Chondrocyte (in vitro differentiated cells): ENCODE results near the gene PTPN4. TPM values are rescaled to one million over a fixed set of nuclear protein-coding genes. Genes with fewer than 3 reads are reported as not detected.

Source experiments
- DNase-seq: peaks from one replicate; pipeline ENCODE4 v3.0.0; 2021; ENCODE audit warnings: mixed read lengths, low spot score
- H3K27ac Mint-ChIP-seq: one replicate; pipeline ENCODE4 v1.8.0; 2021; ENCODE audit warnings: mild to moderate bottlenecking, moderate library complexity, mixed read lengths; ENCODE audit not compliant: unreplicated experiment
- H3K27me3 Mint-ChIP-seq: 2 replicates; pipeline ENCODE4 v1.8.0; 2021; ENCODE audit warnings: low read depth, mixed read lengths
- H3K36me3 Mint-ChIP-seq: 2 replicates; pipeline ENCODE4 v1.8.0; 2021; ENCODE audit warnings: low read depth, mixed read lengths
- H3K4me1 Mint-ChIP-seq: 2 replicates; pipeline ENCODE4 v1.8.0; 2021; ENCODE audit warnings: low read depth, mild to moderate bottlenecking, mixed read lengths
- H3K4me3 Mint-ChIP-seq: one replicate; pipeline ENCODE4 v1.8.0; 2021; ENCODE audit warnings: mild to moderate bottlenecking, moderate library complexity, mixed read lengths; ENCODE audit not compliant: unreplicated experiment
- H3K9me3 Mint-ChIP-seq: 2 replicates; pipeline ENCODE4 v1.8.0; 2021; ENCODE audit warnings: low read depth, mixed read lengths
- total RNA-seq: library from RNA; stranded (reverse); gene quantifications from 3 replicates; pipeline ENCODE4 v1.2.1, GENCODE V29; 2021
- TF ChIP-seq, protein P1 (sequence below): fragments of 200-600 bp; sonication (generic); IDR thresholded peaks from 2 replicates; pipeline ENCODE4 v1.5.0; 2021; ENCODE audit warnings: antibody characterized with exemption, mild to moderate bottlenecking, moderate library complexity

The PTPN4 gene
- total RNA-seq, 1 donor from 2014 or later: 24.2 TPM

DNA sequence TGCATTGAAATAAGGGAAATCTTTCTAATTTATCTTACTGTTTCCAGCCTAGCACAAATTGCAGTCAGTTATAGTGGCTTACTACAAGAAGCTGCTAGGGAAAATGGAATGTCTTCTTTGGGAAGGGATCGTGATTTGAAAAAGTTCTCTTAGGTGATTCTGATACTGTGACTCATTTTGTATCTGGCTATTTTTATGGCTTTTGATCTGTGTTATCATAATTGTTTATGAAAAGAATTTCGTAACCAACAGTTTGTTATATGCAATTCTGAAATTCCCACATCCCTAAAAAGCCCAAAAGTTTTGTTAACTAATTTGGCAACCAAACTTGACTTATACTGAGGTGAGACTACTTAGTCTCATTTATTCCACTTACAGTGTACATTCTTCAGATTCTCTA lies 12.4 kb downstream of the PTPN4 start:
- Mint-ChIP-seq H3K36me3 (no peaks in the 10 kb centered on the region), H3K27me3 (no peaks in the 10 kb centered on the region), H3K27ac (no peak overlapping the region), H3K9me3 (no peaks in the 10 kb centered on the region), H3K4me3 (no peak overlapping the region), H3K4me1 (no peaks in the 10 kb centered on the region)
- TF ChIP-seq, protein P1, sequence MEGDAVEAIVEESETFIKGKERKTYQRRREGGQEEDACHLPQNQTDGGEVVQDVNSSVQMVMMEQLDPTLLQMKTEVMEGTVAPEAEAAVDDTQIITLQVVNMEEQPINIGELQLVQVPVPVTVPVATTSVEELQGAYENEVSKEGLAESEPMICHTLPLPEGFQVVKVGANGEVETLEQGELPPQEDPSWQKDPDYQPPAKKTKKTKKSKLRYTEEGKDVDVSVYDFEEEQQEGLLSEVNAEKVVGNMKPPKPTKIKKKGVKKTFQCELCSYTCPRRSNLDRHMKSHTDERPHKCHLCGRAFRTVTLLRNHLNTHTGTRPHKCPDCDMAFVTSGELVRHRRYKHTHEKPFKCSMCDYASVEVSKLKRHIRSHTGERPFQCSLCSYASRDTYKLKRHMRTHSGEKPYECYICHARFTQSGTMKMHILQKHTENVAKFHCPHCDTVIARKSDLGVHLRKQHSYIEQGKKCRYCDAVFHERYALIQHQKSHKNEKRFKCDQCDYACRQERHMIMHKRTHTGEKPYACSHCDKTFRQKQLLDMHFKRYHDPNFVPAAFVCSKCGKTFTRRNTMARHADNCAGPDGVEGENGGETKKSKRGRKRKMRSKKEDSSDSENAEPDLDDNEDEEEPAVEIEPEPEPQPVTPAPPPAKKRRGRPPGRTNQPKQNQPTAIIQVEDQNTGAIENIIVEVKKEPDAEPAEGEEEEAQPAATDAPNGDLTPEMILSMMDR: no peak
- DNase-seq: no peak

DNA sequence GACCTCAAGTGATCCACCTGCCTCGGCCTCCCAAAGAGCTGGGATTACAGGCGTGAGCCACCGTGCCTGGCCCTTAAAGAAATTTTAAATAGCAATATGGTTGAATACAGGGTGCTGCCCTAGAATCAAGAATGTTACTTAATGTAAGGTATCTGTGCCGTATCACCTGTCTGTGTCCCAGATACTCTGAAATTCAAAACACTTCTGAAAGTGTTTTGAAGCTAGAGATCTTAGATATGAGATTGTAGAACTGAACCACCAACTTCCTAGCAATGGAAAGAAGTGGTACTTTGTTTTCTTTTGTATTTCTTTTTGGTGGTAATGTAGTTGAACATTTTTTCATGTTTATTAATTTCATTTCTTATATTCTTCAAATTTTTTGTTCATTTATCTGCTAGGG lies 13.0 kb downstream of the PTPN4 start:
- H3K4me3 Mint-ChIP-seq: no peak overlapping the region
- no peaks in the 10 kb centered on the region for H3K9me3 Mint-ChIP-seq
- no peaks in the 10 kb centered on the region for H3K36me3 Mint-ChIP-seq
- no peaks in the 10 kb centered on the region for H3K4me1 Mint-ChIP-seq
- H3K27ac Mint-ChIP-seq: no peak overlapping the region
- no peak for DNase-seq
- TF ChIP-seq, protein P1: no peak
- H3K27me3 Mint-ChIP-seq: no peaks in the 10 kb centered on the region

DNA sequence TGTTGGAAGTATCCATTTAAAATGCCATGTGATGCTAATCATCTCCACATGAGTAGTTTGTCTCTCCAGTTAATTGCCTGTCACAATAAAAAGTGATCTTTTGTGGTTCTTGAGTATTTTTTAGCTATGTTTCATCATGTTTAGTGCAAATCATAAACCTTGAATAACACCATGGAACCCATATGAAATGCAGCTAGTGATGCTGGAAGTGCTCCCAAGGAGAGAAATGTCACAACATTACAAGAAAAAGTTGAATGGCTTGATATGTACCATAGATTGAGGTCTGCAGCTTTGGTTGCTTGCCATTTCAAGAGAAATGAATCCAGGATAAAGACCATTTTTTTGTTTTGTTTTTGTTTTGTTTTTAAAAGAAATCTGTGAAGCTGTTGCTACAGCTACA lies 14.3 kb downstream of the PTPN4 start:
- no peaks in the 10 kb centered on the region for H3K27me3 Mint-ChIP-seq
- DNase-seq: no peak
- no peak overlapping the region for H3K4me3 Mint-ChIP-seq
- H3K9me3 Mint-ChIP-seq: no peaks in the 10 kb centered on the region
- H3K36me3 Mint-ChIP-seq: no peaks in the 10 kb centered on the region
- TF ChIP-seq, protein P1: no peak
- no peaks in the 10 kb centered on the region for H3K4me1 Mint-ChIP-seq
- H3K27ac Mint-ChIP-seq: no peak overlapping the region

DNA sequence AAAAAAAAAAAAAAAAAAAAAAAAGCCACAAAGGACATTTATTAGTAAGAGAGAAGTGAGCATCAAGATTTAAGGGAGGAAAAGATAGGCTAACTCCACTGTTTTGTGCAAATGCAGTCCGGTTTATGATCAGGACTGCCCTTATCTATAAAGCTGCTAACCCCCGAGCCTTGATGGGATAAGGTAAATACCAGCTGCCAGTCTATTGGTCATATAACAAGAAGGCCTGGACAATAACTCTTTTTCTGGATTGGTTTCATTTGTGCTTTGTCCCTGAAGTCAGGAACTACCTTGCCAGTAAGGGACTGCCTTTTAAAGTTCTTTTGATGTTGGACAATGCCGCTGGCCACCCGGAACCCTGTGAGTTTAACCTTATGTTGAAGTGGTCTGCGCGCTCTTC lies 15.4 kb downstream of the PTPN4 start:
- Mint-ChIP-seq H3K27ac (no peak overlapping the region), H3K9me3 (no peaks in the 10 kb centered on the region), H3K27me3 (no peaks in the 10 kb centered on the region), H3K4me3 (no peak overlapping the region), H3K36me3 (no peaks in the 10 kb centered on the region), H3K4me1 (no peaks in the 10 kb centered on the region)
- TF ChIP-seq, protein P1: no peak
- no peak for DNase-seq

DNA sequence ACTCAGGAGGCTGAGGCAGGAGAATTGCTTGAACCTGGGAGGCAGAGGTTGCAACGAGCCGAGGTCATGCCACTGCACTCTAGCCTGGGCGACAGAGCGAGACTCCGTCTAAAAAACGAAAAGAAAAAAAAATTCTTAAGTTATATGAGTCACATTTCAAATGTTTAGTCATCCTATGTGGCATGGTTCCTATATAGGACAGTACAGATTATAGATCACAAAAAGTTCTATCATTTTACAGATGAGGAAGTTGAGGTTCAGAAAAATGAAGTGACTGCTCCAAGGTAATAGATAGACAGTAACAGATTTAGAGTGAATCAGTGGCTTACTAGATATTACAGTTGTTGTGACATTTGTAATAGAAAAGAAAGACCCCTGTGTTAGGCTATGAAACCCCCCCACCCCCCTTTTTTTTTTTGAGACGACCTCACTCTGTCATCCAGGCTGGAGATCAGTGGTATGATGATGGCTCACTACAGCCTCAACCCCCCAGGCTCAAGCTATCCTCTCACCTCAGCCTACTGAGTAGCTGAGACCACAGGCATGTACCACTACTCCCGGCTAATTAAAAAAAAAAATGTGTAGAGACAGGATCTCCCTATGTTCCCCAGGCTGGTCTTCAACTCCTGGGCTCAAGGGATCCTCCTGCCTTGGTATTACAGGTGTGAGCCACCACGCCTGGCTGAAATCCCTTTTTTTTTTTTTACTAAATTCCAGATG lies 22.7 kb downstream of the PTPN4 start:
- Mint-ChIP-seq H3K36me3 (no peaks in the 10 kb centered on the region), H3K27ac (no peak overlapping the region), H3K4me3 (no peak overlapping the region), H3K27me3 (no peaks in the 10 kb centered on the region), H3K4me1 (peaks cover 7% of the 10 kb centered on the region), H3K9me3 (no peaks in the 10 kb centered on the region)
- no peak for DNase-seq
- TF ChIP-seq, protein P1: no peak
